GM23248 (cell line): Measurements from ENCODE around the gene CELF1. TPM values are rescaled to one million over a fixed set of nuclear protein-coding genes. Genes with fewer than 3 reads are reported as not detected.

Experiments used
- DNase-seq: peaks from one replicate; pipeline ENCODE4 v3.0.0-alpha.2; 2015
- H2AFZ ChIP-seq: fragments of 200-600 bp; sonication (generic); 2 replicates; pipeline ENCODE4 v1.6.1; 2016; ENCODE audit warnings: antibody characterized with exemption
- H3F3A ChIP-seq: fragments of 200-600 bp; sonication (generic); 2 replicates; pipeline ENCODE4 v1.6.1; 2016; ENCODE audit warnings: mild to moderate bottlenecking, antibody characterized with exemption, mixed run types; ENCODE audit not compliant: insufficient read depth
- H3K27ac ChIP-seq: fragments of 200-600 bp; sonication (generic); 2 replicates; pipeline ENCODE4 v1.5.1; 2016; ENCODE audit warnings: mild to moderate bottlenecking
- H3K27me3 ChIP-seq: fragments of 200-600 bp; sonication (generic); replicated peaks from 2 replicates; pipeline ENCODE4 v1.6.1; 2016; ENCODE audit warnings: mild to moderate bottlenecking; ENCODE audit not compliant: insufficient read depth
- H3K36me3 ChIP-seq: fragments of 200-600 bp; sonication (generic); 2 replicates; pipeline ENCODE4 v1.6.1; 2016; ENCODE audit warnings: low read depth, mild to moderate bottlenecking
- H3K4me1 ChIP-seq: fragments of 200-600 bp; sonication (generic); 2 replicates; pipeline ENCODE4 v1.6.1; 2016; ENCODE audit warnings: mild to moderate bottlenecking; ENCODE audit not compliant: insufficient read depth
- H3K4me2 ChIP-seq: fragments of 200-600 bp; sonication (generic); one replicate; pipeline ENCODE4 v1.6.1; 2016; ENCODE audit warnings: mild to moderate bottlenecking; ENCODE audit not compliant: unreplicated experiment
- H3K4me3 ChIP-seq: fragments of 200-600 bp; sonication (generic); 2 replicates; pipeline ENCODE4 v1.5.1; 2016; ENCODE audit warnings: mild to moderate bottlenecking
- H3K79me2 ChIP-seq: fragments of 200-600 bp; sonication (generic); 2 replicates; pipeline ENCODE4 v1.6.1; 2016; ENCODE audit warnings: mild to moderate bottlenecking; ENCODE audit not compliant: insufficient read depth
- H3K9ac ChIP-seq: fragments of 200-600 bp; sonication (generic); 2 replicates; pipeline ENCODE4 v1.6.1; 2016; ENCODE audit warnings: mild to moderate bottlenecking
- H3K9me2 ChIP-seq: fragments of 200-600 bp; sonication (generic); 2 replicates; pipeline ENCODE4 v1.6.1; 2016; ENCODE audit warnings: mixed run types, mild to moderate bottlenecking, moderate library complexity; ENCODE audit not compliant: insufficient read depth
- H3K9me3 ChIP-seq: fragments of 200-600 bp; sonication (generic); one replicate; pipeline ENCODE4 v1.6.1; 2017; ENCODE audit warnings: low read depth
- H4K20me1 ChIP-seq: fragments of 200-600 bp; sonication (generic); 2 replicates; pipeline ENCODE4 v1.6.0; 2016; ENCODE audit not compliant: insufficient read depth
- EZH2 ChIP-seq: fragments of 200-600 bp; sonication (generic); IDR thresholded peaks from 2 replicates; pipeline ENCODE4 v1.6.1; 2018; ENCODE audit warnings: antibody characterized with exemption, mild to moderate bottlenecking; ENCODE audit not compliant: insufficient read depth, poor library complexity, severe bottlenecking
- EZH2phosphoT487 ChIP-seq: fragments of 200-600 bp; sonication (generic); IDR thresholded peaks from 2 replicates; pipeline ENCODE4 v1.6.1; 2018; ENCODE audit warnings: antibody characterized with exemption, moderate library complexity, mild to moderate bottlenecking, low read depth; ENCODE audit not compliant: insufficient read depth
- whole genome bisulfite sequencing, 2 experiments: methylation state at CpG; one replicate each; pipeline ENCODE4 v1.1.6; 2015 to 2017; ENCODE audit warnings: low lambda C conversion rate in 2 of 2, low coverage in 1 of 2; ENCODE audit errors: missing lambda C conversion rate in 2 of 2; 5-methylcytosine and 5-hydroxymethylcytosine counted together
- in situ Hi-C: fragments of 300-500 bp; cut with MboI; formaldehyde crosslinking; loops from 2 replicates; pipeline ENCODE4 v1.15.0; 2020
- polyA plus RNA-seq: library from polyadenylated mRNA; unstranded; fragments of >200 nt; fragmentation: Nextera tagmentation; extraction: Ambion mirVana; gene quantifications from 2 replicates; pipeline ENCODE4 v1.2.1, GENCODE V29; 2016
- total RNA-seq: library from RNA; depleted of rRNA; stranded (reverse); fragments of >200 nt; shearing (Covaris generic); gene quantifications from 2 replicates; pipeline ENCODE4 v1.2.3, GENCODE V29; 2014

The CELF1 gene
- total and polyA plus RNA-seq, 2 experiments from 2014 or later: 51.7 to 70.9 TPM

DNA sequence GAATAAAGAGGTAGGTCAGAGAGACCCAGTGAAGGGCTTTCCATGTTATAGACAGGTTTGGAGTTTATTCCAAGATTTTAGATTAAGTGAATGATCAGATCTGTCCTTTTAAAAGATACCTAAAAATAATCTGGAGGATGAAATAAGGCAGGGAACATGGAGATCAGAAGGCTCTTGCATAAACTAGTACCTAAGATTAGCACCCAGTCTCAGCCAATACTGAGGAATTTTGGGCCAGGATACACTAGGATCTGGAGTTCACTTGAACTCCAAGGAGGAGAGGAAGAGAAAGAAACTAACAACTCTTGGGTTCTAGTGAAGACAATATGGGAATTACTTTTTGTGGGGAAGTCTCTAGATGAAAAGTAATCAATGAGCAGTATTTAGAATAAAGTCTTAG, 56.1 kb downstream of the CELF1 start:
- no peaks in the 10 kb centered on the region for H3K27me3 ChIP-seq
- H3K9me2 ChIP-seq: no peaks in the 10 kb centered on the region
- no peaks in the 10 kb centered on the region for H3K9me3 ChIP-seq
- TF ChIP-seq EZH2phosphoT487 (no peak), EZH2 (no peak)
- H3F3A ChIP-seq: peaks cover 29% of the 10 kb centered on the region
- H3K4me1 ChIP-seq: peaks cover 25% of the 10 kb centered on the region
- in situ Hi-C loops: no loop called here
- peaks cover 10% of the 10 kb centered on the region for H4K20me1 ChIP-seq
- no peak for DNase-seq
- H3K36me3 ChIP-seq: no peaks in the 10 kb centered on the region; the same call in 1 of the 2 replicates
- no peak overlapping the region for H2AFZ ChIP-seq
- no peak overlapping the region for H3K9ac ChIP-seq
- no peak overlapping the region for H3K4me2 ChIP-seq
- no peak overlapping the region for H3K27ac ChIP-seq
- H3K4me3 ChIP-seq: no peak overlapping the region
- peaks cover 100% of the 10 kb centered on the region for H3K79me2 ChIP-seq

DNA sequence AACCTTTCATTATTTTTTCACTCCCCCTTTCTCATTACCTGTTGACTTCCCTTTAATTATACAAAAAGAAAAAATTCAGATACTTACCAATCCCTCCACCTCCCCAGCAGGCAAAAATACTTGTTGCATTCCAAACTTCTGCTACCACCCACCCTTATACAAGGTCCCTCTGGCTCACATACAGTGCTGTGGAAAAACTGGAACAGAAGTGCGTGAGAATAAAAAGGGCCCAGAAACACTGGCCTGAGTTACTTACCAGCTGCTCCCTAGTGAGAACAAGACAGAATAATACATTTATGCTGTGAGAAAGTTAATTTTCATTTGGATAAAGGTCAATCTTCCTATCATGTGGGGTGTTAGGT, 57.1 kb downstream of the CELF1 start:
- no peak for TF ChIP-seq EZH2
- no peak for TF ChIP-seq EZH2phosphoT487
- in situ Hi-C loops: no loop called here
- peak overlapping the region; percentile 87 for H3K27ac ChIP-seq
- peak overlapping the region; percentile 40 for H3K4me2 ChIP-seq
- H3K27me3 ChIP-seq: no peaks in the 10 kb centered on the region
- H3K4me3 ChIP-seq: peak overlapping the region; percentile 6; the same call in 1 of the 2 replicates
- WGBS, 2 experiments: 18 to 19% methylated on average over 1 of the region's 1 CpG
- no peak overlapping the region for H2AFZ ChIP-seq
- peaks cover 29% of the 10 kb centered on the region for H3F3A ChIP-seq
- H3K9ac ChIP-seq: peak overlapping the region; percentile 69
- no peaks in the 10 kb centered on the region for H3K9me3 ChIP-seq
- peaks cover 100% of the 10 kb centered on the region for H3K79me2 ChIP-seq
- H4K20me1 ChIP-seq: peaks cover 10% of the 10 kb centered on the region
- H3K36me3 ChIP-seq: no peaks in the 10 kb centered on the region; the same call in 1 of the 2 replicates
- no peaks in the 10 kb centered on the region for H3K9me2 ChIP-seq
- DNase-seq: peak; percentile 41
- peaks cover 25% of the 10 kb centered on the region for H3K4me1 ChIP-seq

DNA sequence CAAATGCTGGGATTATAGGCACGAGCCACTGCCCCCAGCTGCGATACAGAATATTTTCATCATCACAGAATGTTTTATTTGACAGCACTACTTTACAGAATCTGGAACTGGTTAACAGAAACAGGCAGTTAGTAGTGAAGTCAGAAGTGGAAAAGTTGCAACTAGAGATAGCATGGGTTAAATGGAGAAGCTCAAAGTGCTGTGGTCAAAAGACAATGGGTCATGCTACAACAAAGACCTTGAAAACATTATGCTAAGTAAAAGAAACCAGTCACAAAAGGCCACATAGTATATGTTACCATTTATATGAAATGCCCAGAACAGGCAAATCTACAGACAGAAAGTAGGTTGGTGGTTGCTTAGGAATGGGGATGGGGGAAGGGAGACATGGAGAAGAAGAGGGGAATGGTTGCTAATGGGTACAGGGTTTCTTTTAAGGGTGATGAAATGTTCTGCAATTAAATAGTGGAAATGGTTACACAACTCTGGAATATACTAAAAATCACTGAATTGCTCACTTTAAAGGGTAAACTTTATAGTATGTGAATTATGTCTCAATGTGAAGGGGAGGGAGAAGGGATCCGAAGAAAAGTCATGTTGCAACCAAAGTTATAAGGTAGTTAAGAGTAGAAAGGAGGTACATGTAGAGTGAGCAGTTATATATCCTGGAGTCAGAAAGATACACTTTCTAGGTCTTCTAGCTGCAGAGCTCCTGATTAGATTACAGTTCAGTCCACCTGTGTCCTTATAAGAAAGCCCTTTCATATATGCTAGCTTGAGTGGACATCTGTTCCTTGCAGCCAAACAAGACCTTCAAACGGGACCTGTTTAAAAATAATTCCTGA, 57.7 kb downstream of the CELF1 start:
- H3K9me3 ChIP-seq: no peaks in the 10 kb centered on the region
- no peaks in the 10 kb centered on the region for H3K27me3 ChIP-seq
- 37 to 45% methylated on average over 4 of the region's 4 CpGs for WGBS, 2 experiments
- no peaks in the 10 kb centered on the region for H3K9me2 ChIP-seq
- H3K4me3 ChIP-seq: peak overlapping the region; percentile 6
- H4K20me1 ChIP-seq: peaks cover 10% of the 10 kb centered on the region
- H3K4me2 ChIP-seq: peak overlapping the region; percentile 40
- H3K36me3 ChIP-seq: no peaks in the 10 kb centered on the region; the same call in 1 of the 2 replicates
- H3K27ac ChIP-seq: peak overlapping the region; percentile 87
- in situ Hi-C loops: no loop called here
- peak; percentile 79 for DNase-seq
- peaks cover 29% of the 10 kb centered on the region for H3F3A ChIP-seq
- peaks cover 25% of the 10 kb centered on the region for H3K4me1 ChIP-seq
- no peak overlapping the region for H2AFZ ChIP-seq
- peaks cover 100% of the 10 kb centered on the region for H3K79me2 ChIP-seq
- TF ChIP-seq EZH2phosphoT487: no peak
- no peak for TF ChIP-seq EZH2
- peak overlapping the region; percentile 69 for H3K9ac ChIP-seq

DNA sequence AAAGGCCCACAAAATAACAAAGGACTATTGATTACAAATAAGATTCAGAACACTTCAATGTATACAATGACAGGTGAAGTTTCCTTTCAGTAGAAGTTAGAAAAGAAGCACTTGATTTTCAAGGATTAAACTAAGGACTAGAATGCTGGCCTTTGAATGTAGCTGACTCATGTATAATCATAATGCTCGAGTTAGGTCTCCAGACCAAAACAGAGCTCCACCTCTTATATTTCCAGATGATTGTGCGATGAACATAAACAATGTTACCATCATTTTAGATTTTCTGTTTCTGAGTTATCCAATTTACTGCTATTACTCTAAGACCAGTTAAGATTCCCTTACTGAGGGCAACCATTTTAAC, 63.6 kb downstream of the CELF1 start:
- DNase-seq: peak; percentile 50
- peaks cover 88% of the 10 kb centered on the region for H3K79me2 ChIP-seq

More for the DNA sequence above, 63.6 kb downstream of the CELF1 start:
- Histone ChIP-seq H3K9me2 (no peaks in the 10 kb centered on the region), H3K4me3 (no peak overlapping the region), H3K4me1 (peaks cover 10% of the 10 kb centered on the region), H3F3A (peaks cover 10% of the 10 kb centered on the region), H3K36me3 (peaks cover 30% of the 10 kb centered on the region), H3K27ac (peak overlapping the region; percentile 19; the same call in 1 of the 2 replicates), H4K20me1 (no peaks in the 10 kb centered on the region; the same call in 1 of the 2 replicates), H3K9ac (no peak overlapping the region), H3K27me3 (no peaks in the 10 kb centered on the region), H2AFZ (no peak overlapping the region), H3K9me3 (no peaks in the 10 kb centered on the region), H3K4me2 (no peak overlapping the region)
- in situ Hi-C loops: no loop called here
- WGBS, 2 experiments: 64 to 68% methylated on average over 2 of the region's 2 CpGs
- TF ChIP-seq EZH2: no peak
- TF ChIP-seq EZH2phosphoT487: no peak
